Gastrocnemius medialis (tissue), 4 donors: ENCODE measurements around the gene ZDHHC14. TPM values are rescaled to one million over a fixed set of nuclear protein-coding genes. Genes with fewer than 3 reads are reported as not detected.

Experiments
- ATAC-seq, 2 donors: fragments of 150-250 bp; one replicate each; pipeline ENCODE4 v1.9.1; 2016
- DNase-seq, 2 donors: peaks; one replicate each; pipeline ENCODE4 v3.0.0-alpha.2; 2019
- H3K27ac ChIP-seq, 4 donors: fragments of 200-600 bp; sonication (generic); 1 replicate in 1 of 4; 2 replicates in 3 of 4; pipeline ENCODE4 v1.5.1; 2016 to 2018; ENCODE audit warnings: mild to moderate bottlenecking in 2 of 4, moderate library complexity in 1 of 4
- H3K27me3 ChIP-seq, 3 donors: fragments of 200-600 bp; sonication (generic) in 2 of 3; 1 replicate in 1 of 3; 2 replicates in 2 of 3; pipeline versions ENCODE4 v1.5.1 to v1.6.0; 2016 to 2019; ENCODE audit warnings: mild to moderate bottlenecking in 1 of 3, moderate library complexity in 1 of 3
- H3K36me3 ChIP-seq, 2 donors: fragments of 200-600 bp; sonication (generic) in 1 of 2; one replicate each; pipeline ENCODE4 v1.5.1; 2017 to 2018
- H3K4me1 ChIP-seq, 2 donors: fragments of 200-600 bp; sonication (generic) in 1 of 2; one replicate each; pipeline ENCODE4 v1.5.1; 2016 to 2017; ENCODE audit warnings: mild to moderate bottlenecking in 2 of 2
- H3K4me3 ChIP-seq, 4 donors: fragments of 200-600 bp; sonication (generic) in 3 of 4; 1 replicate in 1 of 4; 2 replicates in 3 of 4; pipeline ENCODE4 v1.5.1; 2016 to 2019; ENCODE audit warnings: mild to moderate bottlenecking in 2 of 4
- H3K9me3 ChIP-seq, 3 donors: fragments of 200-600 bp; sonication (generic) in 2 of 3; 1 replicate in 1 of 3; 2 replicates in 2 of 3; pipeline ENCODE4 v1.5.1; 2016 to 2019
- POLR2A ChIP-seq, 2 donors: fragments of 450-650 bp; IDR thresholded peaks; one replicate each; pipeline ENCODE4 v1.6.1; 2017; ENCODE audit warnings: antibody characterized with exemption in 2 of 2, mild to moderate bottlenecking in 2 of 2, moderate library complexity in 2 of 2
- in situ Hi-C, 4 donors: fragments of 200-750 bp; cut with MboI; loops; one replicate each; pipeline versions ENCODE4 v1.15.0 to v1.8.0; 2017; ENCODE audit warnings: low sequenced_read_pairs in 4 of 4
- intact Hi-C: fragments of 100-400 bp; cut with DNase I; formaldehyde crosslinking; loops from one replicate; pipeline ENCODE4 v1.15.1; 2023; ENCODE audit warnings: low total_unique reads
- total RNA-seq, 4 donors: library from RNA; depleted of rRNA; stranded (reverse); fragments of >200 nt; gene quantifications; one replicate each; pipeline versions ENCODE4 v1.1.0 to v1.2.3, GENCODE V29; 2016
- TF ChIP-seq, protein P1 (sequence below), 5 experiments: fragments of 450-650 bp in 3 of 5; fragments of 200-600 bp in 2 of 5; sonication (generic) in 2 of 5; IDR thresholded peaks in 4 of 5; conservative IDR thresholded peaks in 1 of 5; 1 replicate in 4 of 5; 2 replicates in 1 of 5; pipeline ENCODE4 v1.5.1; 2016 to 2019; ENCODE audit warnings: antibody characterized with exemption in 5 of 5, mild to moderate bottlenecking in 3 of 5, moderate library complexity in 3 of 5

Gene ZDHHC14
- total RNA-seq, 4 donors from 2014 or later, result 3.7 to 7.7 (median 5.9) TPM

DNA sequence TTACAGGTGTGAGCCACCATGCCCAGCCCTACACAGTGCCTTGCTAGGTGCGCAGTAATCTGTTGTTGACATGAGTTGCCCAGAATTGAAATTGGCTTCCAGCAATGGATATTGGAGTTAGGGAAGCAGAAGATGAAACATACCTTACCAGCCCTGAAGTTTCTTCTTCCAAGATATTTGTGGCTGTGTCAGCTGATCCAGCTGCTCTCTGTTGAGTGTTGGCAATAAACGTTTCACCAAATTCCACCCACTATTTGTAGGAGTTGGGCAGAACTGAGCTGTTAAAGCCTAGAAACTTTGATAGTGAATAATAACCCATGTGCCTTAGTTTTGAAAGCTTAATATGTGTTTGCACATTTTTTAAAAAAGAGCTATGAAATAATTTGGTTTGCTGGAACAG is 223.8 kb downstream of the ZDHHC14 start:
- Histone ChIP-seq H3K4me1 (no peaks in the 10 kb centered on the region), H3K9me3 (no peaks in the 10 kb centered on the region), H3K36me3 (no peaks in the 10 kb centered on the region), H3K27ac (no peak overlapping the region), H3K27me3 (no peaks in the 10 kb centered on the region), H3K4me3 (no peak overlapping the region)
- intact Hi-C loops, result no loop called here
- no peak for DNase-seq
- TF ChIP-seq, protein P1, sequence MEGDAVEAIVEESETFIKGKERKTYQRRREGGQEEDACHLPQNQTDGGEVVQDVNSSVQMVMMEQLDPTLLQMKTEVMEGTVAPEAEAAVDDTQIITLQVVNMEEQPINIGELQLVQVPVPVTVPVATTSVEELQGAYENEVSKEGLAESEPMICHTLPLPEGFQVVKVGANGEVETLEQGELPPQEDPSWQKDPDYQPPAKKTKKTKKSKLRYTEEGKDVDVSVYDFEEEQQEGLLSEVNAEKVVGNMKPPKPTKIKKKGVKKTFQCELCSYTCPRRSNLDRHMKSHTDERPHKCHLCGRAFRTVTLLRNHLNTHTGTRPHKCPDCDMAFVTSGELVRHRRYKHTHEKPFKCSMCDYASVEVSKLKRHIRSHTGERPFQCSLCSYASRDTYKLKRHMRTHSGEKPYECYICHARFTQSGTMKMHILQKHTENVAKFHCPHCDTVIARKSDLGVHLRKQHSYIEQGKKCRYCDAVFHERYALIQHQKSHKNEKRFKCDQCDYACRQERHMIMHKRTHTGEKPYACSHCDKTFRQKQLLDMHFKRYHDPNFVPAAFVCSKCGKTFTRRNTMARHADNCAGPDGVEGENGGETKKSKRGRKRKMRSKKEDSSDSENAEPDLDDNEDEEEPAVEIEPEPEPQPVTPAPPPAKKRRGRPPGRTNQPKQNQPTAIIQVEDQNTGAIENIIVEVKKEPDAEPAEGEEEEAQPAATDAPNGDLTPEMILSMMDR (IDR thresholded peaks at IDR 0.05 in 4 of 5, conservative IDR thresholded peaks at IDR 0.05 in 1 of 5), result no peak
- TF ChIP-seq POLR2A (IDR thresholded peaks at IDR 0.05), result no peak
- in situ Hi-C loops, result no loop called here
- no peak for ATAC-seq

DNA sequence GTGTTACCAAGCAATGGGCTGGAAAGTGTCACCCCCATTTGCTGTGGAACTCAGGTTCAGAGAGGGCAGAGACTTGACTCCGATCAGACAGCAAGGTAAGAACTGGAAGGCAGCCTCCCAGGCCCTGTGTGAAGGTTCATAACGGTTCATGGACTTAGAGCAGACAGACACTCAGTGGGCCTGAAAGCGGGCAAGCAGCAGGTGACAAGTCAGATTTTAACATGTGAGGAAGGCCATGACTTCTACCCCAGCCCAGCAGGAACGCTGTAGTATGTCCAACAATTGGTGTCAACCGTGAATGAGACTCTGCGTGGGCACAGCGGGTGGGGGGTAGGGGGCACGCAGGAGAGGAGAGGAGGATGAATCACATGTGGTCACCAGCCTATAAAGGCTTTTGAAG is 224.5 kb downstream of the ZDHHC14 start:
- DNase-seq, result no peak
- Histone ChIP-seq H3K27ac (no peak overlapping the region), H3K4me3 (no peak overlapping the region), H3K36me3 (no peaks in the 10 kb centered on the region), H3K9me3 (no peaks in the 10 kb centered on the region), H3K27me3 (no peaks in the 10 kb centered on the region), H3K4me1 (no peaks in the 10 kb centered on the region)
- TF ChIP-seq POLR2A (IDR thresholded peaks at IDR 0.05), result no peak
- TF ChIP-seq, protein P1 (IDR thresholded peaks at IDR 0.05 in 4 of 5, conservative IDR thresholded peaks at IDR 0.05 in 1 of 5), result no peak
- intact Hi-C loops (no loop called here), in situ Hi-C loops (no loop called here)
- no peak for ATAC-seq

DNA sequence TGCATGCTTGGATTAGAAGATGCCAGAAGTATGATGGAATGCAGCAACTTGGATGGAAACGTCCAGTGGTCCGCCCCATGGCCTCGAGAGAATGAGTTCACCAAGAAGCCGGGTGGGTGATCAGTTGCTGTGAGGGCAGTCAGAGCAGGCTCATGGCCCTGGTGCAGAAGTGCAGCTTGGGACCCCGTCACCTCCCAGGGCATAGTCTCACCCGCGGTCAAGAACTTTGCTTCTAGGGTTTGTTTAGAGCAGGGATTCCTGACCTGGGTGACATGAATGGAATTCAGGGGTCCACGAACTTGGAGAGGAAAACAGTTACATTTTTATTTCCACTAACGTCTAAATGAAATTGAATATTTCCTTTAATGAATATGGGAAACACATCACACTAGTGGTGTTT is 225.5 kb downstream of the ZDHHC14 start:
- Histone ChIP-seq H3K36me3 (no peaks in the 10 kb centered on the region), H3K27me3 (no peaks in the 10 kb centered on the region), H3K9me3 (no peaks in the 10 kb centered on the region), H3K4me1 (no peaks in the 10 kb centered on the region), H3K4me3 (no peak overlapping the region), H3K27ac (no peak overlapping the region)
- in situ Hi-C loops (no loop called here), intact Hi-C loops (no loop called here)
- no peak for TF ChIP-seq POLR2A (IDR thresholded peaks at IDR 0.05)
- TF ChIP-seq, protein P1 (IDR thresholded peaks at IDR 0.05 in 4 of 5, conservative IDR thresholded peaks at IDR 0.05 in 1 of 5), result no peak
- ATAC-seq (no peak), DNase-seq (no peak)

DNA sequence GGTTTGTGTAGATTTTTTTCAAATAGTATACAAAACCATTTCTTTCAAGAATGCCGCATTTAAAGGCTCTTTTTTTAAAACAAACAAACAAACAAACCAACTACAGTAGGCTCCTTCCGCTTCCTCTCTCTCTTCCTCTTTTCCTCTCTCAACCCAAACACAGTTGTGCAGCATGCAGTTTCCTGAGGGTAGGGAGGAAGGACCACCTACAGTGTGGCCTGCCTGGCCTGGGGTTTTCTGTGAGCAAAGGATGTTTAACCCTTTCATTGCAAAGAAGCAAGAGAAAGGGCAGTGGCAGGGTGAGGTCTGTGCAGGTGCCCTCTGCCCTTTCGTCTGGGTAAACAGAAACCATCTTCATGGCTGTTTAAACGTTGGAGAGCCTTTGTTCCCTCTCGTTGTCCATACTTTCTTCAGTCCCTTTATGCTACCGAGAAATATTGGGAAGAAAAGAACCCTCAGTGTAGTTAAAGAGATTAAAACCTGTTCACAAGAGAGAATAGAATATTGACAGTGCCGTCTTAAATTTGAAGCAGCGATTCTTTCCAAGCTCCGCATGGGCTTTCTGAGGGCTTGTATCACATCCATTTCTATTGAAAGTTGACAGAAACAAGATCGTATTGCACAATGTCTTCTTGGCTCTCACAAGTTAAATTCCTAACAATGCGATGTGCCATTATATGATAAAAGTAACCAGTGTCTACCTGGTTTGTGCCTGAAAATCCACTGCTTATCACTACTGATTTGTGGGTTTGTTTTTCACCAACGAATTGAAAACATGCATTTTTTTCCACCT is 226.5 kb downstream of the ZDHHC14 start:
- no peak overlapping the region for H3K4me3 ChIP-seq
- ATAC-seq, result no peak
- no peak overlapping the region for H3K27ac ChIP-seq
- TF ChIP-seq, protein P1 (IDR thresholded peaks at IDR 0.05 in 4 of 5, conservative IDR thresholded peaks at IDR 0.05 in 1 of 5), result no peak
- no peak for TF ChIP-seq POLR2A (IDR thresholded peaks at IDR 0.05)
- in situ Hi-C loops, result no loop called here
- H3K9me3 ChIP-seq, result no peaks in the 10 kb centered on the region
- no peaks in the 10 kb centered on the region for H3K27me3 ChIP-seq
- intact Hi-C loops, result no loop called here
- DNase-seq, result no peak
- no peaks in the 10 kb centered on the region for H3K4me1 ChIP-seq
- H3K36me3 ChIP-seq, result no peaks in the 10 kb centered on the region
